ENCODE results near the gene INAFM2. TPM values are rescaled to one million over a fixed set of nuclear protein-coding genes. Genes with fewer than 3 reads are reported as not detected.

The INAFM2 gene
- total and polyA plus RNA-seq, 9 of the 15 experiments (the other 6 are each of a cell fraction or from before 2014, with no cell fraction given): 11.8 to 43.1 (median 27.2) TPM

DNA sequence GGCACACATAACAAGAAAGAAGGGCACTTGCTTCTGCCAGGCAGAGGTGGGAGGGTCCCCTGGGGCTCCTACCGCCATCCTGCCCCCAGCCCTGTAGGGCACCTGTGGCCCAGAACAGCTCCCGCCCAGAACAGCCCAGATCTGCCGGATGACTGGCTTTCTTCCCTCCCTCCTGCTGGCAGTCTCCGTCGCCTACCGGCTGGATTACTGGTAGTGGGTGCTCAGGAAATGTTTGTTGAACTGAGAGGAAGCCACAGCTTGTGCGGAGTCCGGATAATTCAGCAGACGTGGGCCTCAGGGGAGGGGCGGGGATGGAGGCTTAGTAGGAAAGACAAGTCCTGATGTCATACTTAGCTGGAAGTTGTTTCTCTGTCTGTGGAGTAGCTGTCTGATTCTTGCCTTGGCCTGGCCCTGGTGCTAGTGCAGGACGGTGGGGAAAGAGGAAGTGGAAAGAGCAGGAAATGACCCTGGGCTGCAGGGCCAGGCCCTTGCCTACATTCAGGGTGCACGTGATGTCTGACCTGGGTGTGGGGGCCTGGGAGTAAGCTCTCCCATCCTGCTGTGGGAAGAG lies 10.5 kb downstream of the INAFM2 start (continued):
- no peak; the same call in 1 of the 2 replicates for TF ChIP-seq MGA (IDR thresholded peaks at IDR 0.05)
- TF ChIP-seq ZNF444 (CRISPR knock-in tag; IDR thresholded peaks at IDR 0.05): no peak
- TF ChIP-seq RUNX1 (IDR thresholded peaks at IDR 0.05; ENCODE audit: low read depth): no peak
- TF ChIP-seq, protein P1, sequence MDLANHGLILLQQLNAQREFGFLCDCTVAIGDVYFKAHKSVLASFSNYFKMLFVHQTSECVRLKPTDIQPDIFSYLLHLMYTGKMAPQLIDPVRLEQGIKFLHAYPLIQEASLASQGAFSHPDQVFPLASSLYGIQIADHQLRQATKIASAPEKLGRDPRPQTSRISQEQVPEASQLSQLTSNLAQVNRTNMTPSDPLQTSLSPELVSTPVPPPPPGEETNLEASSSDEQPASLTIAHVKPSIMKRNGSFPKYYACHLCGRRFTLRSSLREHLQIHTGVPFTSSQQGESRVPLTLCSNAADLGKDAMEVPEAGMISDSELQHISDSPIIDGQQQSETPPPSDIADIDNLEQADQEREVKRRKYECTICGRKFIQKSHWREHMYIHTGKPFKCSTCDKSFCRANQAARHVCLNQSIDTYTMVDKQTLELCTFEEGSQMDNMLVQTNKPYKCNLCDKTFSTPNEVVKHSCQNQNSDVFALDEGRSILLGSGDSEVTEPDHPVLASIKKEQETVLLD (IDR thresholded peaks at IDR 0.05): no peak
- TF ChIP-seq, protein P2, sequence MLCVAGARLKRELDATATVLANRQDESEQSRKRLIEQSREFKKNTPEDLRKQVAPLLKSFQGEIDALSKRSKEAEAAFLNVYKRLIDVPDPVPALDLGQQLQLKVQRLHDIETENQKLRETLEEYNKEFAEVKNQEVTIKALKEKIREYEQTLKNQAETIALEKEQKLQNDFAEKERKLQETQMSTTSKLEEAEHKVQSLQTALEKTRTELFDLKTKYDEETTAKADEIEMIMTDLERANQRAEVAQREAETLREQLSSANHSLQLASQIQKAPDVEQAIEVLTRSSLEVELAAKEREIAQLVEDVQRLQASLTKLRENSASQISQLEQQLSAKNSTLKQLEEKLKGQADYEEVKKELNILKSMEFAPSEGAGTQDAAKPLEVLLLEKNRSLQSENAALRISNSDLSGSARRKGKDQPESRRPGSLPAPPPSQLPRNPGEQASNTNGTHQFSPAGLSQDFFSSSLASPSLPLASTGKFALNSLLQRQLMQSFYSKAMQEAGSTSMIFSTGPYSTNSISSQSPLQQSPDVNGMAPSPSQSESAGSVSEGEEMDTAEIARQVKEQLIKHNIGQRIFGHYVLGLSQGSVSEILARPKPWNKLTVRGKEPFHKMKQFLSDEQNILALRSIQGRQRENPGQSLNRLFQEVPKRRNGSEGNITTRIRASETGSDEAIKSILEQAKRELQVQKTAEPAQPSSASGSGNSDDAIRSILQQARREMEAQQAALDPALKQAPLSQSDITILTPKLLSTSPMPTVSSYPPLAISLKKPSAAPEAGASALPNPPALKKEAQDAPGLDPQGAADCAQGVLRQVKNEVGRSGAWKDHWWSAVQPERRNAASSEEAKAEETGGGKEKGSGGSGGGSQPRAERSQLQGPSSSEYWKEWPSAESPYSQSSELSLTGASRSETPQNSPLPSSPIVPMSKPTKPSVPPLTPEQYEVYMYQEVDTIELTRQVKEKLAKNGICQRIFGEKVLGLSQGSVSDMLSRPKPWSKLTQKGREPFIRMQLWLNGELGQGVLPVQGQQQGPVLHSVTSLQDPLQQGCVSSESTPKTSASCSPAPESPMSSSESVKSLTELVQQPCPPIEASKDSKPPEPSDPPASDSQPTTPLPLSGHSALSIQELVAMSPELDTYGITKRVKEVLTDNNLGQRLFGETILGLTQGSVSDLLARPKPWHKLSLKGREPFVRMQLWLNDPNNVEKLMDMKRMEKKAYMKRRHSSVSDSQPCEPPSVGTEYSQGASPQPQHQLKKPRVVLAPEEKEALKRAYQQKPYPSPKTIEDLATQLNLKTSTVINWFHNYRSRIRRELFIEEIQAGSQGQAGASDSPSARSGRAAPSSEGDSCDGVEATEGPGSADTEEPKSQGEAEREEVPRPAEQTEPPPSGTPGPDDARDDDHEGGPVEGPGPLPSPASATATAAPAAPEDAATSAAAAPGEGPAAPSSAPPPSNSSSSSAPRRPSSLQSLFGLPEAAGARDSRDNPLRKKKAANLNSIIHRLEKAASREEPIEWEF (CRISPR knock-in tag; IDR thresholded peaks at IDR 0.05): no peak
- no peak for TF ChIP-seq CAMTA2 (CRISPR knock-in tag; conservative IDR thresholded peaks at IDR 0.05)
- TF ChIP-seq CREB3L1 (IDR thresholded peaks at IDR 0.05; ENCODE audit: borderline replicate concordance, low read depth): no peak

Measured in K562 (cell line).